CD4-positive, alpha-beta T cell (primary cell): Measurements from ENCODE around the gene FRA10AC1. TPM values are rescaled to one million over a fixed set of nuclear protein-coding genes. Genes with fewer than 3 reads are reported as not detected.

Source experiments
- ATAC-seq: fragments of 200-7000 bp; cut with Tn5 transposase; one replicate; pipeline ENCODE4 v1.10.0; 2022; ENCODE audit warnings: mild to moderate bottlenecking; ENCODE audit not compliant: poor library complexity
- CTCF ChIA-PET: fragments of 350-600 bp; sonication (Branson Sonifier 250); formaldehyde crosslinking; loops from one replicate; lab custom pipeline; 2021; ENCODE audit warnings: antibody characterized with exemption, inconsistent platforms; lab: Charles Lee
- POLR2A ChIA-PET: fragments of 350-600 bp; sonication (Branson Sonifier 250); formaldehyde crosslinking; loops from one replicate; lab custom pipeline; 2021; ENCODE audit warnings: antibody characterized with exemption, inconsistent platforms; lab: Charles Lee
- DNase-seq, 14 experiments: peaks; one replicate each; pipeline ENCODE4 v3.0.0-alpha.2; 2013 to 2020; ENCODE audit warnings: mixed read lengths in 2 of 14
- H3K27ac ChIP-seq, 2 donors: one replicate each; pipeline versions ENCODE4 v1.5.1 to v1.7.0; 2013; ENCODE audit warnings: low read length in 2 of 2, low read depth in 1 of 2, mild to moderate bottlenecking in 1 of 2
- H3K27me3 ChIP-seq, 2 experiments: 1 replicate in 1 of 2; 2 replicates in 1 of 2; pipeline versions ENCODE4 v1.6.1 to v1.7.0; 2013; ENCODE audit warnings: low read length in 2 of 2, control low read depth in 1 of 2, mild to moderate bottlenecking in 1 of 2, moderate library complexity in 1 of 2; ENCODE audit not compliant: insufficient read depth in 2 of 2, control insufficient read depth in 1 of 2
- H3K36me3 ChIP-seq: one replicate; pipeline ENCODE4 v1.6.1; 2013; ENCODE audit warnings: low read length, control low read depth; ENCODE audit not compliant: insufficient read depth
- H3K4me1 ChIP-seq: one replicate; pipeline ENCODE4 v1.6.1; 2013; ENCODE audit warnings: low read length, control low read depth; ENCODE audit not compliant: insufficient read depth
- H3K4me3 ChIP-seq: one replicate; pipeline ENCODE4 v1.5.1; 2013; ENCODE audit warnings: mild to moderate bottlenecking, low read length, moderate library complexity
- H3K9me3 ChIP-seq, 2 experiments: 1 replicate in 1 of 2; 2 replicates in 1 of 2; pipeline versions ENCODE4 v1.6.1 to v1.7.0; 2013; ENCODE audit warnings: low read length in 2 of 2, mild to moderate bottlenecking in 2 of 2, control low read depth in 1 of 2, moderate library complexity in 1 of 2; ENCODE audit not compliant: control insufficient read depth in 1 of 2, insufficient read depth in 1 of 2
- H3K27ac Mint-ChIP-seq: one replicate; pipeline ENCODE4 v1.8.0; 2020; ENCODE audit warnings: mixed read lengths
- H3K27me3 Mint-ChIP-seq: one replicate; pipeline ENCODE4 v1.8.0; 2021; ENCODE audit warnings: mixed read lengths
- H3K36me3 Mint-ChIP-seq: one replicate; pipeline ENCODE4 v1.8.0; 2021; ENCODE audit warnings: low read depth, mixed read lengths
- H3K4me1 Mint-ChIP-seq: one replicate; pipeline ENCODE4 v1.8.0; 2021; ENCODE audit warnings: low read depth, mixed read lengths
- H3K4me3 Mint-ChIP-seq: one replicate; pipeline ENCODE4 v1.8.0; 2020; ENCODE audit warnings: mild to moderate bottlenecking, mixed read lengths
- H3K9me3 Mint-ChIP-seq: one replicate; pipeline ENCODE4 v1.8.0; 2020; ENCODE audit warnings: mixed read lengths
- CTCF ChIP-seq: fragments of 200-600 bp; IDR thresholded peaks from one replicate; pipeline ENCODE4 v1.8.0; 2022; ENCODE audit warnings: antibody characterized with exemption, mild to moderate bottlenecking
- intact Hi-C, 2 experiments: fragments of 100-400 bp; cut with DNase I in 1 of 2; cut with micrococcal nuclease in 1 of 2; formaldehyde crosslinking; loops; one replicate each; pipeline versions ENCODE4 v1.15.1 to v1.9.0; 2023 to 2025; cut with DNase I, micrococcal nuclease
- total RNA-seq, 174 experiments: library from RNA in 2 of 174; stranded (reverse) in 2 of 174; gene quantifications; one replicate each; pipeline ENCODE4 v1.2.3 and lab custom pipeline; 2021 to 2026

Gene FRA10AC1
- total RNA-seq, 2 experiments from 2014 or later = 10.0 to 10.3 TPM

GRCh38 chr10:93718937-93719725, 16.7 kb upstream of the FRA10AC1 start:
- CTCF ChIA-PET = no interaction called here

GRCh38 chr10:93716766-93717165, 14.4 kb upstream of the FRA10AC1 start:
- H3K4me3 Mint-ChIP-seq = no peak overlapping the region
- H3K9me3 Mint-ChIP-seq = no peaks in the 10 kb centered on the region
- no peak overlapping the region for H3K27ac ChIP-seq
- H3K27me3 ChIP-seq = no peaks in the 10 kb centered on the region
- H3K27me3 Mint-ChIP-seq = peaks cover 42% of the 10 kb centered on the region
- no peak overlapping the region for H3K27ac Mint-ChIP-seq
- no peaks in the 10 kb centered on the region for H3K4me1 Mint-ChIP-seq
- intact Hi-C loops = no loop called here
- no peaks in the 10 kb centered on the region for H3K9me3 ChIP-seq
- DNase-seq = no peak
- ChIA-PET CTCF (no interaction called here), POLR2A (no interaction called here)
- H3K4me3 ChIP-seq = no peak overlapping the region
- no peak for ATAC-seq
- H3K36me3 ChIP-seq = no peaks in the 10 kb centered on the region
- no peaks in the 10 kb centered on the region for H3K4me1 ChIP-seq
- TF ChIP-seq CTCF = no peak
- H3K36me3 Mint-ChIP-seq = no peaks in the 10 kb centered on the region

More at GRCh38 chr10:93718937-93719725, 16.7 kb upstream of the FRA10AC1 start:
- Histone ChIP-seq H3K9me3 (no peaks in the 10 kb centered on the region), H3K4me3 (no peak overlapping the region), H3K4me1 (no peaks in the 10 kb centered on the region), H3K27me3 (no peaks in the 10 kb centered on the region), H3K36me3 (no peaks in the 10 kb centered on the region), H3K27ac (no peak overlapping the region)
- intact Hi-C loops = no loop called here
- peak in 1 of 14 experiments; percentile 17 for DNase-seq
- peaks cover 44% of the 10 kb centered on the region for H3K27me3 Mint-ChIP-seq
- no peaks in the 10 kb centered on the region for H3K9me3 Mint-ChIP-seq
- no peak for TF ChIP-seq CTCF
- no peak overlapping the region for H3K27ac Mint-ChIP-seq
- no peak for ATAC-seq
- POLR2A ChIA-PET = no interaction called here
- H3K4me1 Mint-ChIP-seq = no peaks in the 10 kb centered on the region
- H3K4me3 Mint-ChIP-seq = no peak overlapping the region
- no peaks in the 10 kb centered on the region for H3K36me3 Mint-ChIP-seq

GRCh38 chr10:93715345-93715744, 13.0 kb upstream of the FRA10AC1 start:
- ATAC-seq (no peak), DNase-seq (peak in 3 of 14 experiments; percentile 24 to 28 (median 26))
- ChIA-PET POLR2A (no interaction called here), CTCF (no interaction called here)
- peaks cover 32% of the 10 kb centered on the region for H3K27me3 Mint-ChIP-seq
- intact Hi-C loops = no loop called here
- H3K9me3 Mint-ChIP-seq = no peaks in the 10 kb centered on the region
- H3K36me3 ChIP-seq = no peaks in the 10 kb centered on the region
- no peak overlapping the region for H3K4me3 Mint-ChIP-seq
- no peaks in the 10 kb centered on the region for H3K27me3 ChIP-seq
- H3K27ac Mint-ChIP-seq = no peak overlapping the region
- no peaks in the 10 kb centered on the region for H3K4me1 Mint-ChIP-seq
- no peak overlapping the region for H3K4me3 ChIP-seq
- no peaks in the 10 kb centered on the region for H3K4me1 ChIP-seq
- no peak overlapping the region for H3K27ac ChIP-seq
- H3K36me3 Mint-ChIP-seq = no peaks in the 10 kb centered on the region
- no peak for TF ChIP-seq CTCF
- no peaks in the 10 kb centered on the region for H3K9me3 ChIP-seq
